ENCODE results near the gene GNG2.

DNA sequence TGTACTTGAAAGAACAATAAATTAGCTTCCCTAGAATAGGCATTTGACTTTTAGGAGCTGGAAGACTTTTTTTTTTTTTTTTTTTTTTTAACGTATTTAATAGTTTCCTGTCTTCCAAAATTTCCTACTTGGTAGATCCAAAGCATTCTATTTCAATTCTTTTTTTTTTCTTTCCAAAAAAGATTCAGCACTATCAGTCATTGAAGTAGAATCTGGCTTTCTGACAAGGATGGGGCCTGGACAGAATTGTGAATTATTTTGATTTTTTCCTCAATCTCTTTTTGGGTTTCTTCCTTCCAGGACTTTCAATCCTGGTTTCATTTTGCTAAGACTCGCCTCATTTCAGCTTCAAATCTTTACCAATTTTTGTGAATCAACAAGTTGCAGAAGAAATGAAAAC, 21.2 kb downstream of the GNG2 start:
- TF ChIP-seq GATA2 (IDR thresholded peaks at IDR 0.05; ENCODE audit: low read depth, low read length) (no peak), GATA3 (IDR thresholded peaks at IDR 0.05; ENCODE audit: low read depth, low read length) (no peak)
